Cerebellar cortex (tissue), 1 donor: ENCODE data around the gene SPATA13.
"Not testable (repeated sequence)": the region's sequence is repeated elsewhere in the genome, so short reads cannot be mapped to it uniquely, and the experiment has no call there.

ENCODE experiments used
- DNase-seq: peaks from one replicate; pipeline ENCODE4 v3.0.0-alpha.2; 2015; ENCODE audit warnings: low spot score

SPATA13 gene

GRCh38 chr13:24313439-24313838 lies 152.9 kb downstream of the SPATA13 start:
- DNase-seq, result no peak

GRCh38 chr13:24317835-24318234 lies 157.3 kb downstream of the SPATA13 start:
- DNase-seq, result not testable (repeated sequence)

- not testable (repeated sequence) for DNase-seq
These were observed 158.4 kb downstream of the SPATA13 start for GRCh38 chr13:24318878-24319277.

GRCh38 chr13:24319641-24320040 lies 159.1 kb downstream of the SPATA13 start:
- DNase-seq, result not testable (repeated sequence)

GRCh38 chr13:24321416-24321815 lies 160.9 kb downstream of the SPATA13 start:
- not testable (repeated sequence) for DNase-seq

GRCh38 chr13:24322470-24322869 lies 161.9 kb downstream of the SPATA13 start:
- DNase-seq, result not testable (repeated sequence)

- no peak for DNase-seq
These were observed 162.7 kb downstream of the SPATA13 start for GRCh38 chr13:24323036-24323738.

- DNase-seq, result no peak
These were observed 163.2 kb downstream of the SPATA13 start for GRCh38 chr13:24323739-24324075.

- DNase-seq, result not testable (repeated sequence)
These were observed 167.1 kb downstream of the SPATA13 start for GRCh38 chr13:24327598-24327997.

- no peak for DNase-seq
These were observed 167.6 kb downstream of the SPATA13 start for GRCh38 chr13:24328145-24328544.

GRCh38 chr13:24338721-24339120 lies 178.2 kb downstream of the SPATA13 start:
- no peak for DNase-seq

- no peak for DNase-seq
These were observed 179.6 kb downstream of the SPATA13 start for GRCh38 chr13:24339937-24340607.

- DNase-seq, result no peak
These were observed 180.1 kb downstream of the SPATA13 start for GRCh38 chr13:24340608-24340955.

GRCh38 chr13:24341439-24341838 lies 180.9 kb downstream of the SPATA13 start:
- DNase-seq, result no peak

- no peak for DNase-seq
These were observed 187.9 kb downstream of the SPATA13 start for GRCh38 chr13:24348385-24348784.

GRCh38 chr13:24348797-24349515 lies 188.4 kb downstream of the SPATA13 start:
- DNase-seq, result no peak

GRCh38 chr13:24349778-24350664 lies 189.5 kb downstream of the SPATA13 start:
- not testable (repeated sequence) for DNase-seq

- DNase-seq, result no peak
These were observed 190.9 kb downstream of the SPATA13 start for GRCh38 chr13:24351423-24351822.

- DNase-seq, result no peak
These were observed 193.2 kb downstream of the SPATA13 start for GRCh38 chr13:24353736-24354135.

- no peak for DNase-seq
These were observed 194.6 kb downstream of the SPATA13 start for GRCh38 chr13:24355103-24355502.

- no peak for DNase-seq
These were observed 195.8 kb downstream of the SPATA13 start for GRCh38 chr13:24356270-24356669.
